Ovary (tissue), 9 donors: ENCODE results near the gene HOXC9. TPM values are rescaled to one million over a fixed set of nuclear protein-coding genes. Genes with fewer than 3 reads are reported as not detected.

Experiments used
- DNase-seq, 5 donors: peaks; one replicate each; pipeline ENCODE4 v3.0.0-alpha.2; 2019 to 2020
- H3K27ac ChIP-seq, 2 donors: fragments of 200-600 bp; one replicate each; pipeline versions ENCODE4 v1.5.1 to v1.8.0; 2019 to 2022
- H3K27me3 ChIP-seq: fragments of 200-600 bp; one replicate; pipeline ENCODE4 v1.8.0; 2022
- H3K36me3 ChIP-seq: fragments of 200-600 bp; sonication (generic); one replicate; pipeline ENCODE4 v1.5.1; 2019
- H3K4me1 ChIP-seq: one replicate; pipeline ENCODE4 v1.8.1; 2013; ENCODE audit warnings: mild to moderate bottlenecking, moderate library complexity; ENCODE audit not compliant: insufficient read depth
- H3K4me3 ChIP-seq: fragments of 200-600 bp; sonication (generic); one replicate; pipeline ENCODE4 v1.5.1; 2017
- H3K9me3 ChIP-seq, 2 donors: fragments of 200-600 bp in 1 of 2; sonication (generic) in 1 of 2; one replicate each; pipeline versions ENCODE4 v1.5.1 to v1.8.1; 2013 to 2019; ENCODE audit warnings: mild to moderate bottlenecking in 1 of 2, moderate library complexity in 1 of 2
- CTCF ChIP-seq, 3 donors: fragments of 450-650 bp in 2 of 3; fragments of 200-600 bp in 1 of 3; IDR thresholded peaks; one replicate each; pipeline versions ENCODE4 v1.5.1 to v1.8.0; 2016 to 2022; ENCODE audit warnings: antibody characterized with exemption in 3 of 3, mild to moderate bottlenecking in 1 of 3
- EP300 ChIP-seq: sonication (generic); formaldehyde crosslinking; IDR thresholded peaks from one replicate; pipeline ENCODE4 v1.6.1; 2017; ENCODE audit warnings: antibody characterized with exemption
- POLR2A ChIP-seq: fragments of 450-650 bp; IDR thresholded peaks from one replicate; pipeline ENCODE4 v1.6.1; 2017; ENCODE audit warnings: antibody characterized with exemption, mild to moderate bottlenecking, moderate library complexity
- WGBS, 3 donors: extraction: QIAGEN DNeasy Blood & Tissue Kit in 1 of 3; methylation state at CpG; one replicate each; pipeline versions ENCODE4 v1.1.5 to v1.1.7; 2013 to 2017; 5-methylcytosine and 5-hydroxymethylcytosine counted together
- intact Hi-C, 4 donors: fragments of 100-400 bp; cut with DNase I; formaldehyde crosslinking; loops; one replicate each; pipeline versions ENCODE4 v1.11.0 to v1.15.1; 2022 to 2023
- polyA plus RNA-seq, 2 donors: library from polyadenylated mRNA; stranded (reverse); fragments of 200-250 nt in 1 of 2; fragments of 350-450 nt in 1 of 2; fragmentation: Illumina TruSeq in 1 of 2; extraction: RNeasy Lipid Tissue Mini Kit (QIAGEN cat#74804) in 1 of 2; gene quantifications; one replicate each; pipeline ENCODE4 v1.2.3, GENCODE V29; 2013 to 2014
- total RNA-seq, 7 donors: library from RNA; depleted of rRNA in 2 of 7; stranded (reverse); fragments of >200 nt in 2 of 7; fragmentation: NEBNext Ultra II Directional in 3 of 7; extraction: Animal tissue kit (Norgen Biotek cat#: 25700) in 3 of 7; gene quantifications; one replicate each; pipeline versions ENCODE4 v1.1.0 to v1.2.4, GENCODE V29; 2016 to 2023
- donor health status: DM: no; HTN: no; CAD: no; lungs with moderate emphysema.
- donor health status: DM: no; HTN: no; CAD: no.
- donor health status: Bipolar disorder and iron deficiency.
- donor health status: DM: yes; HTN: yes; CAD: no.
- donor health status: DM: no; HTN: no; CAD: no.
- donor health status: DM: yes; HTN: yes; CAD: no.

The HOXC9 gene
- total and polyA plus RNA-seq, 9 donors: 0.26 to 15.0 (median 1.9) TPM; not detected in 1

GRCh38 chr12:53972152-53972702 is 27.7 kb upstream of the HOXC9 start:
- Histone ChIP-seq H3K4me1 (peaks cover 2% of the 10 kb centered on the region), H3K4me3 (no peak overlapping the region), H3K27ac (no peak overlapping the region), H3K27me3 (no peaks in the 10 kb centered on the region), H3K36me3 (no peaks in the 10 kb centered on the region), H3K9me3 (no peaks in the 10 kb centered on the region)
- intact Hi-C loops: no loop called here
- DNase-seq: no peak
- TF ChIP-seq CTCF (IDR thresholded peaks at IDR 0.05): no peak
- WGBS, 3 donors: 26 to 54% (median 27%) methylated on average over 9 of the region's 9 CpGs

GRCh38 chr12:53972722-53973235 is 27.2 kb upstream of the HOXC9 start, which contains the start of gene HOXC11:
Gene HOXC11 (plus strand): TSS chr12:53973126. CDS start chr12:53973242, 116 bp downstream.
- WGBS, 3 donors: 5 to 13% (median 7%) methylated on average over 21 of the region's 21 CpGs
- Histone ChIP-seq H3K9me3 (no peaks in the 10 kb centered on the region), H3K27me3 (no peaks in the 10 kb centered on the region), H3K4me3 (peak within 1 kb of the TSS; percentile 31), H3K27ac (no peak within 1 kb of the TSS), H3K36me3 (no peaks in the 10 kb centered on the region), H3K4me1 (peaks cover 2% of the 10 kb centered on the region)
- intact Hi-C loops: no loop called here
- no peak for TF ChIP-seq POLR2A
- no peak for TF ChIP-seq EP300
- TF ChIP-seq CTCF (IDR thresholded peaks at IDR 0.05): no peak
- no peak for DNase-seq

- peak in 1 of 5 donors; percentile 34 for DNase-seq
- no peak overlapping the region for H3K27ac ChIP-seq
- intact Hi-C loops: no loop called here
- H3K4me3 ChIP-seq: peak overlapping the region; percentile 31
- WGBS, 3 donors: 3 to 5% (median 4%) methylated on average over 60 to 71 of the region's 71 CpGs
- H3K27me3 ChIP-seq: no peaks in the 10 kb centered on the region
- H3K9me3 ChIP-seq: no peaks in the 10 kb centered on the region
- peaks cover 2% of the 10 kb centered on the region for H3K4me1 ChIP-seq
- no peaks in the 10 kb centered on the region for H3K36me3 ChIP-seq
- TF ChIP-seq POLR2A: no peak
- no peak for TF ChIP-seq EP300
- no peak for TF ChIP-seq CTCF (IDR thresholded peaks at IDR 0.05)
Observed at GRCh38 chr12:53973236-53974042, 26.5 kb upstream of the HOXC9 start.

GRCh38 chr12:53974084-53975063 is 25.6 kb upstream of the HOXC9 start, which contains the start of gene HOTAIR:
Gene HOTAIR (minus strand): TSS chr12:53974954.
- Histone ChIP-seq H3K27me3 (no peaks in the 10 kb centered on the region), H3K9me3 (no peaks in the 10 kb centered on the region), H3K4me3 (peak within 1 kb of the TSS; percentile 31), H3K4me1 (peaks cover 2% of the 10 kb centered on the region), H3K36me3 (no peaks in the 10 kb centered on the region), H3K27ac (no peak within 1 kb of the TSS)
- 2 to 3% (median 3%) methylated on average over 51 to 63 of the region's 63 CpGs for WGBS, 3 donors
- DNase-seq: peak in 1 of 5 donors; percentile 48
- TF ChIP-seq POLR2A (no peak), EP300 (no peak), CTCF (IDR thresholded peaks at IDR 0.05) (no peak)
- intact Hi-C loops: no loop called here
